ENCODE data around the gene PTPRA.

The PTPRA gene

DNA sequence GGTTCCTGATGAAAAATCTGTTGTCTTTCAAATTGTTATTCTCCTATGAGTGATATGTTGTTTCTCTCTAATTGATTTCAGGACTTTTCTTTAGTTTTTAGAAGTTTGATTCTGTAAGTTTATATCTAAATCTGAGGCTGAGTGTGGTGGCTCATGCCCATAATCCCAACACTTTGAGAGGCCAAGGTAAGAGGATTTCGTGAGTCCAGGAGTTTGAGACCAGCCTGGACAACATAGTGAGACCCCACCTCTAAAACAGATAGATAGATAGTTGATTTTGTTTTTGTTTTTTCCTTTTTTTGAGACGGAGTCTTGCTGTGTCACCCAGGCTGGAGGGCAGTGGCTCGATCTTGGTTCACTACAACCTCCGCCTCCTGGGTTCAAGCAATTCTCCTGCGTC lies 64.6 kb downstream of the PTPRA start:
- no peak for DNase-seq

DNA sequence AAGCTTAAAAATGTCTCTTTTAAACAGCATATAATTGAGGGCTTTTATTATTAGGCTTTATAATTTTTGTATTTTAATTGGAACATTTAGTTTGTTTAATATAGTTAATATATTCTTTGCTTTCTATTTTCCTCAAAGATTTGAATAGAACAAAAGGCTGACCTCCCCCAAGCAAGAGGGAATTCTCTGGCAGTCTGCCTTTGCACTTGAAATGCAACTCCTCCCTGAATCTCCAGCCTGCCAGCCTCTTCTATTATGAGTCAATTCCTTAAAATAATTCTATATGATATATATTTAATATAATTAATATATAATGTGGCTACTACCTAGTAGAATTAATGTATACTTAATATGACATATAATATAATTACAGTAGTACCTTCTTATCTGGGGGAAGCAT lies 69.2 kb downstream of the PTPRA start:
- no peak for DNase-seq

DNA sequence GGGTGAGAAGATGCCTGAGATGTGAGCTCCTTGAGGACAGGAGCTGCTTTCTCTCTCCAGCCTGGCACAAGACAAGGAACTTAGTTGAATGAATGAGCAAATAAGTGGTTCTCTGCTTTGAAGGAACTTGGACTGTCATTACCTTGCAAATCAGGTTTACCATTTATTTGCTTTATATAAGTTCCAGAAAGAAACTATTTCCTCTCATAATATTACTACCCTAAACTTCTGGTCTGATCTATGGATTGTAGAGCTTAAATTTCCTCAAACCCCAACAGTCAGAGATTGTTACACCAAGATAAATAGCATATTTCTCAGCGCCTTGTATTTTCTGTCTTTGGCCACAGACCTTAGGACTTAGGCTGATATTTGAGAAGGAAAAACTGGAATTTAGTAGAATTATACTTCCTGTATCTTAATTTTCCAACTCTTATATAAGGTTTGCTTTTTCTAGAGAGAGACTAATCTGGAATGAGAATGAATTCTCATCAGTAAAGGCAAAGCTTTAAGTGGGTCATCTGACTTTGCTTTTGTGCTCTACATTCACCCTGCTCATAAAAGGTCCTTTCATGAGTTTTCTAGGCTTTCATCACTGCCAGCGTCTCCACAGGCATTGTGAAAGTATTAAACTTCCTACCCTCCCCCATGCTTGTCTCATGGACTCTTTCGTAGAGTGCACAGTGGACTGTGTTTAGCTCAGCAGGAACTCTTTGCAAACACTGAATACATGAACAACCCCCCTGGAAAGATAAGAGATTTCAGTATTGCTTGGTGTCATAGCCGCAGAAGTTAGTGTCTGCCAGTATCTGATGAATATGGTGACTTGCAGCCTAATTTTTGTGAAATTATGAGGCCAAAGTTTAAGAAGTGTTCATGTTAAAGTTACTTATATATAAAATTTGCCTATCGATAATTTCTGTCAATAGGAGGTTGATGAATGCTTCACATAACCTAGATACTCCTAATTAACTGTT lies 74.0 kb downstream of the PTPRA start:
- no peak for DNase-seq

DNA sequence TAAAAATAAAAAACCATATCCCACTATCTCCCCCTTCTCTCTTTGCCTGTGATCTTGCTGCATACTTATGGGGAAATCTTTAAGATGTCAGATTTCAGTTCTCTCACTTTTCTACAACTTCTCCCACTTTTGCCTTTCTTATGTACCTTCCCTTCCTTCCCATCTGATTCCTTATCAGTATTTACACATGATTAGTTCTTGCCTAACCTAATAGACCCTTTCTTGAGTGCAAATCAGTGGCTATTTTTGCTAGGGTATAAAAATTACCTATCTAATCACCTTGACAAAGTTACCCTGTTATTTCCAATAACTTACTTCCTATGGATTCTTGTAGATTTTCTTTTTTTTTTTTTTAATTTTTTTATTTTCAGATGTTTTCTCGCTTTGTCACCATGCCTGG lies 75.7 kb downstream of the PTPRA start:
- DNase-seq = no peak

DNA sequence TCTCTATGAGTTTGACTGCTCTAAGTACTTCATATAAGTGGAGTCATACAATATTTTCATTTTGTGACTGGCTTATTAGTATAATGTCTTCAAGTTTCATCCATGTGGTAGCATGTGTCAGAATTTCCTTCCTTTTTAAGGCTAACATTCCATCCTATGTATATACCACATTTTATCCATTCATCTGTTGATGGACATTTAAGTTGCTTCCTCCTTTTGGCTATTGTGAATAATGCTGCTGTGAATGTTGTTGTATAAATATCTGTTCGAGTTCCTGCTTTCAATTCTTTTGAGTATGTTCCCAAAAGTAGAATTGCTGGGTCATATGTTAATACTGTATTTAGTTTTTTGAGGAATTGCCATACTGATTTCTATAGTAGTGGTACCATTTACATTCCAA lies 79.5 kb downstream of the PTPRA start:
- no peak for DNase-seq

DNA sequence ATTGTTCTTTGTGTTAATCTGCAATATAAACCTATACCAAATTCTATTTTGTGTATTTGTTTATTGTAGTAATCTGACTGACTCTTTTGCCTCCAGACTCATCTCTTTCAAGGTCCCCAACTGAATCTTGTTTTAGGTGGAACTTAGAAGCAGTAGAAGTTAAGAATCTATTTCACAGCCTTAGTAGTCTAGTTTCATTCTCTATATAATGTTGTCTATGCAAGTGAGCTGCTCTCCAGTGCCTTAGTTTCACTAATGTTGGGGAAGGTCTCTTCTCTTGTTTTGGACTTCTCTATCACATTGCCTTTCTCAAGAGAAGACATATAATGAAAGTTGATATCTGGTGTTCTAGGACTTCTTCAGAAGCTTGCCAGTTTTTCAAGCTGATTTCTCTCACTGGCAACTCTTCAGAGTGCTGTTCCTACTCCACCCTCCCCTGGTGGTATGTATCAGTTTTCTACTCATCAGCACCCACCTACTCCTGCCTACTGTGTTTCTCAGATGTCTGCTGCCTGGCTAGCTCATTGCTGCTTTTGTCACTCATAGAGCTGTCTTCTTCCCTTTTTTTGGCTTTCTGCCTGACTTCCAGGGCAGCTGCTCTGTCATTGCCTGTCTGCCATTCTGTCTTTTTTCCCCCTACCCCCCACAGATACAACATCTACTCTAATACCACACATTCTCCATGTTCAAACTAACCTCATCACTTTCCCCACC lies 82.1 kb downstream of the PTPRA start:
- DNase-seq = no peak

DNA sequence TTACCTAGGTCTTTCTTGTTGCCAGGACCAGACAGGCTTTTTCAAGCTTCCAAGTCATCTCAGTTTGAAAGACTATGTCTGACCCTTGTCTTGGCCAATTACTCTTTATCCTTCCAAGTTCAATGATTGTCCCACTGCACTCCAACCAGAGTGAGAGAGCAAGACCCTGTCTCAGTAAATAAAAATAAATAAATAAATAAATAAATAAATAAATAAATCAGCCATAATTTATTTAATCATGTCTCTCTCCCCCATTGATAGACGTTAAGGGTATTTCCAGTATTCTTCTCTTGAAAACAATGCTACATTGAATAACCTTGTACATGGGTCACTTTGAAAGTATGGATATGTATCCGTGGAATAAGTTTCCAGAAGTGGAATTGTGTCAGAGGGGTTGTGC lies 83.2 kb downstream of the PTPRA start:
- DNase-seq = no peak

DNA sequence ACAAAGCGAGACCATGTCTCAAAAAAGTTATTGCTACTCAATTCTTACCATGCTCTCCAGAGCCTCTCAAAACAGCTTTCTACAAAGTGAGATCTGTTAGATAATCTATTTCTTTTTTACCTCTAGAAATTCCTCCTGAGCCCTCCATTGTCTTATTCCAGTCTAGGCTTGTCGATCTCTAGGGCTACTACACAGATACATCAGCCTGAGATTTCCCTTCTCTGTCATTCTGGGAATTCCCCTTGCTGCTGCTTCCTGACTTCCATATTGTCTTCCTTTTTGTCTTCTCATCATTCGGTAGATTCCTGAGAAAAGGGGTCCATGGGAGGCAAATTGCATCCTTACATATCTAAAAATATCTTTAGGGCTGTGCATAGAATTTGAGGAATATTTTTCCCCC lies 94.6 kb downstream of the PTPRA start:
- no peak for DNase-seq

DNA sequence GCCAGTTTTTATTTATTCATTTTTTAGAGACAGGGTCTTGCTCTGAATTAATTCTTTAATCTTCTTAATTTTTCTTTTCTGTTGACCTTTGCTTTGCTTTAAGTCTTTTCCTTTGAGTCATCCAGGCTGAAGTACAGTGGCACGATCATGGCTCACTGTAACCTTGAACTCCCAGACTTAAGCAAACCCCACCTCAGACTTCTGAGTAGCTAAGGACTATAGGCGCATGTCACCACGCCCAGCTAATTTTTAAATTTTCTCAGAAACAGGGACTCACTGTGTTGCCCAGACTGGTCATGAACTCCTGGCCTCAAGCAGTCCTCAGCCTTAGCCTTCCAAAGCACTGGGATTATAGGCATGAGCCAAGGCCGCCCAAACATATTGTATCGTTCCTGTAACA lies 98.8 kb downstream of the PTPRA start:
- DNase-seq = no peak

DNA sequence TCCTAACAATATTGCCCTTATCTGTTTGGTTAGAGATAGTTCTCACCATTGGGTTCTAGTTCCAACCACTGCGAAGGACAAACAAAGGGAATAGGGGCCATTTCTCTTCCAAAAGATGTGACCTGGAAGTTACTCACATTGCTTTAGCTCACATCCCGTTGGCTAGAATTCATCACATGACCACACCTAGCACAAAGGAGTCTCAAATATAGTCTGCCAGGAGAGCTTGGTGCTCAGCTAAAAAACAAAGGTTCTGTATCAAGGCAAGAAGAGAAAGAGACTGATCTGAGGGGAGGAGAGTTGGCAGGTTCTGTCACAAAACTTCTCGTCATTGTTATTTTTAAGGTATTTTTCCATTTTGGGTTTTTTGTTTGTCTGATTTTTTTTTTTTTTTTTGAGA lies 100.3 kb downstream of the PTPRA start:
- no peak for DNase-seq

DNA sequence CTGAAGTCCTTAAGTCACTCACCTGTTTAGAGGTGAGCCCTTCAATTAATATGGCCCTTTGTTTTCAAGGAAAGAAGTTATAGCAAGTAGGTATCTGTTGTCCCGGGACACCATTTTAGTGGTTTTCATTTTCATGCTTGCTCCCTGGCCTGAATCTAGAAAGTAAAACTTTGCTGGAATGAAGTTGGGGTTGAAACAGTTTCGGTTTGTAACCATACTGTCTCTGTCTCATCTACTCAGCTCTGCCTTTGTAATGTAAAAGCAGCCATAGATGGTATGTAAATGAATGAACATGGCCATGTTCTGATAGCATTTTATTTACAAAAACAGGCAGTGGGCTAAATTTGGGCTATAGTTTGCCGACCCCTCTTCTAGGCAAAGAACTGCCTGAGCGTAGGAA lies 105.2 kb downstream of the PTPRA start:
- DNase-seq = no peak

DNA sequence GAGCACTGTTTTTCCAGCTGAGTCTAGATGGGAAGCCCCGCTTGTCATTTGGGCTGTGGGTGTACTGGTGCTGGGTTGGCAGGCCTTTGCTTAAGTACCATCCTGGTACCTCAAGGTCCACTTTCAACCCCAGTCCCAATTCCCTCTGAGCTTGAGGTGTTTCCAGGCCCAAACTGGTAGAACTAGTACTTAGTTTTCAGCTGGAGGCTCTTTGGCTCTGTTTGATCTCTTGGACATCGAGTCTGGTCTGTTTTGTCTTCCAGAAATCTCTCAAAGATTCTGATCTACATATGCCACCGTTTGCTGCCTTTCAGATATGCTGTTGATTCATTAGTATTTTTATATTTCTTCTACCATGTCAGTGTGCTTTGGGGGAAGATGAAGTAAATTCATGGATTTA lies 108.4 kb downstream of the PTPRA start:
- no peak for DNase-seq

DNA sequence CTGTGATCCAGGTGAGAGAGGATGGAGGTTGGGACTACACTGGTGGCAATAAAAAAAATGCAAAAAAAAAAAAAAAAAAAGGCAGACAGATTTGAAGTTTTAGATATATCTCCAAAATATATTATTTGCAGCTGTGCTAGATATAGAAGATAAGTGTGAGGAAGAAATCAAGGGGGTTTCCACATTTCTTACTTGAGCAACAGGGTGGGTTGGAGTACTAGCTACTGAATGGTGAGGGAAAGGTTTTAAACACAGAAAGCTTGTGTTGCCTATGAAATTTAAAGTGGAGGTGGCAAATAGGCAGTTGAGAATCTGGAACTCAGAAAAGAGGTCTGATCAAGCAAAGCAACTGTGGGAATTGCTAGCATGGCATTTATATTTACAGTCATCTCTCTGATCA lies 110.2 kb downstream of the PTPRA start:
- DNase-seq = no peak

DNA sequence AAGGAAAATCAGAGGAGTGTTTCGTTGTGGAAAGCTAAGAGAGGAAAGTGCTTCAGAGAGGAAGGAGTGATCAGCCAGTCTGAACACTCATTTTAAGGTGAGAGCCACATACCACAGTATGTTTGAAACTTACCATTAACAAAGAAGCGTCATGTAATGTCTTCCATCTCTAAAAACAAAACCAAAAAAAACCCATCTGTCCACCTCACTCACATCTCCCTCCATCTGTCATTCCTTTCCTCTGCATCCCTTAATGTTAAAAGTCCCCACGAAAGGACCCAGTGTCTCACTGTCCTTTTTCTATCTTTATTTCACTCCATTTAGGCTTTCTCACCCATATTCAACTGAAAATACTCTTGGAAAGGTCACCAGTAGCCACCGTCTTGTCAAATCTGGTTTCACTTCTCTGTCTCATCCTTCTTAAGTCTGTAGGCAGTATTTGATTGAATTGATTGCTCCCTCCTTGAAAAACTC lies 110.8 kb downstream of the PTPRA start:
- DNase-seq = no peak

DNA sequence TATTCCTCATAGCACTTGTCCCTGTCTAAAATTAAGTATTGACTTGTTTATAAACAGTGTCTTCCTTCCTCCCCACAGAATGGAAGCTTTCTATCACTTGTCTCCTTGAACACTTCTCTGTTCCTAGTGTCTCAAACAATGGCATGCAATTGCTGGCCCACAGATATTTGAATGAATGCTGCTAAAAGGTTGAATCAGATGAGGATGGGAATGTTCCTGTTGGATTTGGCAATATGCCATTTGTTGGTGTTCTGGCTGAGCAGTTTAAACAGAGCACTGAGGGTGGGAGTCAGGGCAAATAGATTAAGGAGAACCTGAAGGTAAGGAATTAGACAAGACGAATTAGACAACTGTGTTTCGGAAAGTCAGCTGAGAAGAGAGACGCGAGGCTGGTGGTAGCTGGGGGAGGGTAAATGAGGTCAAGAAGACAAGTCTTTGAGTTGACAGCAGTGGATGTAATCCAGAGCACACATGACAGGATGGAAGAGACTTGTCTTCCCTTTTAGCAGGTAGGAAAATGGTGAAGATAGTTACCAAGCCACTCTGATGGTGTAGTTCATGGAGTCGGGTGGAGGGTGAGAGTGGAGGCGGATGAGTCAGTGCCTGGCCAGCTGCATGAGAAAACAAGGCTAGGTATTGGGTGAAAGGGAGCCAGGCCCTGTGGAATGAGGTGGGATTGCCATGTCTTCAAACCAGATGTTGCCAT lies 111.8 kb downstream of the PTPRA start:
- DNase-seq = no peak

DNA sequence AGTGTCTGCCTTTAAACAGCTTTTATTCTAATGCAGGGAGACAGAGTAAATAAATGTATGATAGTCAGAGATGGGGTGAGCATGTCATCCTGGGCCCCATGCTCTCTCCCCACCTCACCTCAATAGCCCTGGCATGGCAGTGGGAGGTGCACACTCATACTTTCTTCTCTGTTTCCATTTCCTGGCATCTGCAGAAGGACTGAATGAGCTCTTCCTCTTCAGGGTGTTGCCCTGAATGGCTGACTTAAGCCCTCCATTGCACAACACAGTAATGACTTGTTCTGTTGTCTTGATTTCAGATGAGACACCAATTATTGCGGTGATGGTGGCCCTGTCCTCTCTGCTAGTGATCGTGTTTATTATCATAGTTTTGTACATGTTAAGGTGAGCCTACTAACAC lies 113.2 kb downstream of the PTPRA start:
- no peak for DNase-seq

DNA sequence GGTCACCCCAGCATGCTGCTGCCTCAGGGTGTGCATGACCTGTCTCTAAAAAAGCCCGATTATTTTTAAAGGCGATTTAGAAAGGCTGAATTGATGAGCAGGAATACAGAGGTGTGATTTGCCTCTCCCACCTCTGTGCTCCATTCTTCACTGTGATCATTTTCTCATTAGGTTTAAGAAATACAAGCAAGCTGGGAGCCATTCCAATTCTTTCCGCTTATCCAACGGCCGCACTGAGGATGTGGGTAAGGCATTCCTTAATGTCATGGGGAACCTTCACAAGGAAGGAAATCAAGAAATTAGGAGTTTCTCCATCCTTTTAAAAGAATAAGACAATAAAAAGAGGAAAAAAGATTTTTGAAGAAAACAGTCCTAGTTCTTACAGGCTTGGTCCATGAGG lies 114.6 kb downstream of the PTPRA start:
- no peak for DNase-seq

DNA sequence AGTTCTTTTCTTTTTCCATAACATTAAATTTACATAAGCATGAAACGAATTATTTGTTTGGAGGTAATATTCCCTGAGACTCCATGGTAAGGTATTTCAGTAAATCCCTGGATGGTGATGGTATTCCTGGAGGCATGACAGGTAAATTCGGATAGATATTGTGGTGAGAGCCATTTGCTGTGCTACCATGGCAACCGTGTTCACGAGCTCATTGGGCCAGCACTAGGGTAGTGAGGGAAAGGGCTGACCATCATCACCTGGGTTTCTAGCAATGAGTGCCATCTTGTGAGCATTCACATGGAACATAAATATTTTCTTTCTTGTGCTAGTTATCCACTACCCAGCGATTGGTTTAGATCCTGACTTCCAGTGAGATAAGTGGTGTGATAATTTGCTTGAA lies 118.3 kb downstream of the PTPRA start:
- DNase-seq = no peak

DNA sequence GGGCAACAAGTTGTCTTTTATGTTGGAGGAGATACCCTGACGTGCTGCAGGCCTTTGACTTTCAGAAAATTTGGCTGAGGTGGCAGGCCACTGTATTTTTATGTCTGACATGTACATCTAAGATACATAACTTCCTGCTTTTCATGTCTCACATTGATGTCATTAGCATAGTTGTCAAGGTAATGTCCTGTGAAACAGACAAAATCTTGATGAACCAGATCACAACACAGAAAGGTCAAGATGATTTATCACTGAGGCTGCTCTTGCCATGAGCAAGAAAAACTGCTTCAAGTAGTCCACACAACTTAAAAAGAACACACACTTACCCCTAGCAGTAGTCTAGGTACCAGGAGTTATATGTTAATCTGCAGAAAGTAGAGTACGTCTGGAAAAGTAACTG lies 120.0 kb downstream of the PTPRA start:
- DNase-seq = no peak

DNA sequence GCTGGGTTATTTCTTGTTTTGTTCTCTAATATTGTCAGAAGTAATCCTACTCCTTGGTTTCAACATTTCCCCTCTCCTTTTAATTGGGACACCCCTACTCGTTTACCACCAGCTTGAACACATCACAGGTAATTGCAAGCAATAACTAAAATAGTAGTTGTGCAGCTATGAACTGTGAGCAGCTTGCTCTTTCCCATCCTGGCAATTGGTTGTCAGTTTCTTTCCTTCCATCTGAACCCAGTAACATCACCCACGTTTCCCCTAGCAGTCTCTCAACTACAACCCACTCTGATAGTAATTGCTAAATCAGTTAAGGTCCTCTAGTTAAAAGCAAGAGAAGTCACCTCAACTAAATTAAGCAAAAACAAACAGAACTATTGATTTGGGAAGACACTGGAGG lies 122.5 kb downstream of the PTPRA start:
- no peak for DNase-seq

DNA sequence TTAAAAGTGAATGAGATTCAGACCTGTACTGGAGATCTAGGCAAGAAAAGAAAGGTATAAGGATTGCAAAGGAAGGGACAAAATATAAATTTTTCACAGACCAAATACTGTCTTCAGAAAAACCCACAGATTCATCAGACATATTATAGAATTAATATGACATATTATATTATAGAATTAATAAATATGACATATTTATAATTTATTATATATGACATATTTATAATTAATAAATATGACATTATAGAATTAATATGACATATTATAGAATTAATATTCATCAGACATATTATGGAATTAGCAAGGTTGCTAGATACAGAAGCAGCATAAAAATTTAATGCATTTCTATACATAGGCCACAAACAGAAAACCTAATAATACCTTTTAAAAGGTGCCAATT lies 125.4 kb downstream of the PTPRA start:
- no peak for DNase-seq

DNA sequence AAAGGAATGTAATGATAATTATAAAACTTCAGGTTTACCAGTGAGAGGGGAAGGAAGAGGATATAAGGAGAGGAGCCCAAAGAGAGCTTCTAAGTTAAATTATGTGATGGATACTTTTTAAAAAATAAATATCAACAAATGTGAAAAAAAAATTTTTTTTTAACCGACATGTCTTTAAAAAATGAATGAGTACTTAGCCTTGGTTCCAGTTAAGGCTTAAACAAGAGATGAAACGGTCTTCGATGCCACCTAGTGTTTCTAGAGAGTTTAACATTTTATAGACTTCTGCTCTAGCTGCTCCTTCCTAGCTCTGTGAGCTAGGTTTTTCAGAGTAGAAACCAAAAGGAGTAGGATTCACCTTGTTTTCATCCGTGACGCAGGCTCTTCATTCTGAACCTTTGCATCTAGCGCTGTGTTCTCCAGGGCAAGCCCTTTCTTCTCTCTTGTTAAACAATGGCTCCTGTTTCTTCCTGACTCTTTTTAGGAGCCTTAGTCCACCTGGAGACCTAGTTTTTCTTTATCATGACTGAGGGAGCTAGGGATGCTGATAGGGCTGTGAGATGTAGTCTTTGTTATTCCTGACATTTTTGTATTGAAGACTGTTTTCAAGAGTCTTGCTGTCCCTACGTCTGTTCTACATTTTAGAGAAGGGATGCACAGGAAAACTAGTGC lies 127.7 kb downstream of the PTPRA start:
- peak; percentile 45 for DNase-seq

DNA sequence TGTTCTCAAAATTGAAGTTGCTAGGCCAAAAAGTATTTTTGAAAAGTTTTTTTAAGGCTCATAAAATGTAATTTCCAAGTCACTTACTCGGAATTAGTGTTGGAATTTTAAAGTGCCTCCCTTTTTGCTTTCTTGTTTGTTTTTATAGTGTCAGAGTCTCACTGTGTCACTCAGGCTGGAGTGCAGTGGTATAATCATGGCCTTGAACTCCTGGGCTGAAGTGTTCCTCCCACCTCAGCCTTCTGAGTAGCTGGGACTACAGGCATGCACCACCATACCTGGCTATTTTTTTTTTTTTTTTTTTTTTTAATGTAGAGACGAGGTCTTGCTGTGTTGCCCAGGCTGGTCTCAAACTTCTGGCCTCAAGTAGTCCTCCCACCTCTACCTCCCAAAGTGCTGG lies 130.1 kb downstream of the PTPRA start:
- no peak for DNase-seq
